ENCODE results near the gene ARHGEF38.

Gene ARHGEF38

GRCh38 chr4:105671301-105671700, 118.9 kb downstream of the ARHGEF38 start:
- no peak overlapping the region for H2BK120ac ChIP-seq (ENCODE audit: low read depth, low read length)
- no peaks in the 10 kb centered on the region for H3K79me1 ChIP-seq (ENCODE audit: low read depth, low read length)
- H2BK12ac ChIP-seq (ENCODE audit: low read length), result no peak overlapping the region
- H3K4me2 ChIP-seq (ENCODE audit: insufficient read depth, low read length, poor library complexity, severe bottlenecking), result no peak overlapping the region
- no peaks in the 10 kb centered on the region for H3K4me1 ChIP-seq (ENCODE audit: control insufficient read depth in 2 of 2, insufficient read depth in 1 of 2, low read depth in 1 of 2, low read length in 2 of 2)
- no peak for DNase-seq (ENCODE audit: low spot score)
- no peak overlapping the region for H3K9ac ChIP-seq (ENCODE audit: low read depth, low read length, poor library complexity)
- no peak overlapping the region for H2AK5ac ChIP-seq (ENCODE audit: low read depth, low read length)
- no peak overlapping the region for H3K18ac ChIP-seq (ENCODE audit: low read length)
- no peak overlapping the region for H2BK5ac ChIP-seq (ENCODE audit: low read length)
- no peaks in the 10 kb centered on the region for H3K9me3 ChIP-seq (replicated peaks in 1 of 2; ENCODE audit: control insufficient read depth in 2 of 2, insufficient read depth in 1 of 2, low read depth in 1 of 2, low read length in 2 of 2)
- H2BK15ac ChIP-seq (ENCODE audit: low read length), result no peak overlapping the region
- H3K4me3 ChIP-seq (ENCODE audit: low read length in 2 of 2), result no peak overlapping the region
- H4K8ac ChIP-seq (ENCODE audit: low read depth, low read length), result no peak overlapping the region
- no CpG with 5 or more reads among the region's 2 CpGs for WGBS, 2 donors (ENCODE audit: extremely low coverage in 2 of 2, insufficient read length in 2 of 2, insufficient replicate concordance in 1 of 2)
- no peak overlapping the region for H3K4ac ChIP-seq (ENCODE audit: low read length)
- H3K14ac ChIP-seq (ENCODE audit: low read length), result no peak overlapping the region
- no peaks in the 10 kb centered on the region for H3K36me3 ChIP-seq (replicated peaks in 1 of 2; ENCODE audit: control insufficient read depth in 2 of 2, insufficient read depth in 2 of 2, low read length in 2 of 2)
- no peak overlapping the region for H2AFZ ChIP-seq (ENCODE audit: low read length)
- no peak overlapping the region for H3K27ac ChIP-seq (replicated peaks; ENCODE audit: low read length)
- H3K23ac ChIP-seq (ENCODE audit: low read depth, low read length, poor library complexity), result no peak overlapping the region
- H4K91ac ChIP-seq (ENCODE audit: low read depth, low read length, poor library complexity), result no peak overlapping the region
- H3K27me3 ChIP-seq (ENCODE audit: control insufficient read depth in 3 of 3, insufficient read depth in 3 of 3, low read depth in 1 of 3, low read length in 3 of 3), result peaks cover 0 to 39% (median 0%) of the 10 kb centered on the region in 3 experiments

GRCh38 chr4:105674011-105674410, 121.6 kb downstream of the ARHGEF38 start:
- Histone ChIP-seq H3K14ac (ENCODE audit: low read length) (no peak overlapping the region), H3K4ac (ENCODE audit: low read length) (no peak overlapping the region), H2BK12ac (ENCODE audit: low read length) (no peak overlapping the region), H3K18ac (ENCODE audit: low read length) (no peak overlapping the region), H2BK120ac (ENCODE audit: low read depth, low read length) (no peak overlapping the region), H3K9me3 (replicated peaks in 1 of 2; ENCODE audit: control insufficient read depth in 2 of 2, insufficient read depth in 1 of 2, low read depth in 1 of 2, low read length in 2 of 2) (no peaks in the 10 kb centered on the region), H3K4me1 (ENCODE audit: control insufficient read depth in 2 of 2, insufficient read depth in 1 of 2, low read depth in 1 of 2, low read length in 2 of 2) (no peaks in the 10 kb centered on the region), H4K91ac (ENCODE audit: low read depth, low read length, poor library complexity) (no peak overlapping the region), H2BK5ac (ENCODE audit: low read length) (no peak overlapping the region), H3K9ac (ENCODE audit: low read depth, low read length, poor library complexity) (no peak overlapping the region), H2BK15ac (ENCODE audit: low read length) (no peak overlapping the region), H3K23ac (ENCODE audit: low read depth, low read length, poor library complexity) (no peak overlapping the region), H2AFZ (ENCODE audit: low read length) (no peak overlapping the region), H4K8ac (ENCODE audit: low read depth, low read length) (no peak overlapping the region), H2AK5ac (ENCODE audit: low read depth, low read length) (no peak overlapping the region), H3K27me3 (ENCODE audit: control insufficient read depth in 3 of 3, insufficient read depth in 3 of 3, low read depth in 1 of 3, low read length in 3 of 3) (peaks cover 0 to 28% (median 0%) of the 10 kb centered on the region in 3 experiments), H3K27ac (replicated peaks; ENCODE audit: low read length) (no peak overlapping the region), H3K4me3 (ENCODE audit: low read length in 2 of 2) (no peak overlapping the region), H3K36me3 (replicated peaks in 1 of 2; ENCODE audit: control insufficient read depth in 2 of 2, insufficient read depth in 2 of 2, low read length in 2 of 2) (no peaks in the 10 kb centered on the region), H3K4me2 (ENCODE audit: insufficient read depth, low read length, poor library complexity, severe bottlenecking) (no peak overlapping the region), H3K79me1 (ENCODE audit: low read depth, low read length) (no peaks in the 10 kb centered on the region)
- WGBS, 2 donors (ENCODE audit: extremely low coverage in 2 of 2, insufficient read length in 2 of 2, insufficient replicate concordance in 1 of 2), result no CpG with 5 or more reads among the region's 1 CpG
- no peak for DNase-seq (ENCODE audit: low spot score)

- Histone ChIP-seq H3K4me3 (ENCODE audit: low read length in 2 of 2) (no peak overlapping the region), H3K4ac (ENCODE audit: low read length) (no peak overlapping the region), H3K79me1 (ENCODE audit: low read depth, low read length) (no peaks in the 10 kb centered on the region), H3K36me3 (replicated peaks in 1 of 2; ENCODE audit: control insufficient read depth in 2 of 2, insufficient read depth in 2 of 2, low read length in 2 of 2) (peaks cover 2 to 14% of the 10 kb centered on the region in 2 donors), H2AFZ (ENCODE audit: low read length) (no peak overlapping the region), H2BK120ac (ENCODE audit: low read depth, low read length) (no peak overlapping the region), H2BK15ac (ENCODE audit: low read length) (no peak overlapping the region), H3K27ac (replicated peaks; ENCODE audit: low read length) (no peak overlapping the region), H3K27me3 (ENCODE audit: control insufficient read depth in 3 of 3, insufficient read depth in 3 of 3, low read depth in 1 of 3, low read length in 3 of 3) (peaks cover 0 to 9% (median 0%) of the 10 kb centered on the region in 3 experiments), H3K18ac (ENCODE audit: low read length) (no peak overlapping the region), H3K4me1 (ENCODE audit: control insufficient read depth in 2 of 2, insufficient read depth in 1 of 2, low read depth in 1 of 2, low read length in 2 of 2) (no peaks in the 10 kb centered on the region), H3K9me3 (replicated peaks in 1 of 2; ENCODE audit: control insufficient read depth in 2 of 2, insufficient read depth in 1 of 2, low read depth in 1 of 2, low read length in 2 of 2) (no peaks in the 10 kb centered on the region), H2BK12ac (ENCODE audit: low read length) (no peak overlapping the region), H3K9ac (ENCODE audit: low read depth, low read length, poor library complexity) (no peak overlapping the region), H3K14ac (ENCODE audit: low read length) (no peak overlapping the region), H3K4me2 (ENCODE audit: insufficient read depth, low read length, poor library complexity, severe bottlenecking) (no peak overlapping the region), H2AK5ac (ENCODE audit: low read depth, low read length) (no peak overlapping the region), H4K91ac (ENCODE audit: low read depth, low read length, poor library complexity) (no peak overlapping the region), H4K8ac (ENCODE audit: low read depth, low read length) (no peak overlapping the region), H2BK5ac (ENCODE audit: low read length) (no peak overlapping the region), H3K23ac (ENCODE audit: low read depth, low read length, poor library complexity) (no peak overlapping the region)
- no peak for DNase-seq (ENCODE audit: low spot score)
- WGBS, 2 donors (ENCODE audit: extremely low coverage in 2 of 2, insufficient read length in 2 of 2, insufficient replicate concordance in 1 of 2), result no CpG with 5 or more reads among the region's 2 CpGs
These were observed 125.3 kb downstream of the ARHGEF38 start for GRCh38 chr4:105677709-105678108.

GRCh38 chr4:105679186-105679585, 126.8 kb downstream of the ARHGEF38 start:
- WGBS, 2 donors (ENCODE audit: extremely low coverage in 2 of 2, insufficient read length in 2 of 2, insufficient replicate concordance in 1 of 2), result no CpG with 5 or more reads among the region's 2 CpGs

More at GRCh38 chr4:105679186-105679585, 126.8 kb downstream of the ARHGEF38 start:
- no peaks in the 10 kb centered on the region for H3K4me1 ChIP-seq (ENCODE audit: control insufficient read depth in 2 of 2, insufficient read depth in 1 of 2, low read depth in 1 of 2, low read length in 2 of 2)
- H3K27ac ChIP-seq (replicated peaks; ENCODE audit: low read length), result no peak overlapping the region
- no peak overlapping the region for H3K18ac ChIP-seq (ENCODE audit: low read length)
- H2AFZ ChIP-seq (ENCODE audit: low read length), result no peak overlapping the region
- no peak overlapping the region for H4K8ac ChIP-seq (ENCODE audit: low read depth, low read length)
- H3K14ac ChIP-seq (ENCODE audit: low read length), result no peak overlapping the region
- no peaks in the 10 kb centered on the region for H3K27me3 ChIP-seq (ENCODE audit: control insufficient read depth in 3 of 3, insufficient read depth in 3 of 3, low read depth in 1 of 3, low read length in 3 of 3)
- H3K79me1 ChIP-seq (ENCODE audit: low read depth, low read length), result no peaks in the 10 kb centered on the region
- H3K9me3 ChIP-seq (replicated peaks in 1 of 2; ENCODE audit: control insufficient read depth in 2 of 2, insufficient read depth in 1 of 2, low read depth in 1 of 2, low read length in 2 of 2), result no peaks in the 10 kb centered on the region
- no peak overlapping the region for H2BK15ac ChIP-seq (ENCODE audit: low read length)
- no peak overlapping the region for H3K23ac ChIP-seq (ENCODE audit: low read depth, low read length, poor library complexity)
- H2BK5ac ChIP-seq (ENCODE audit: low read length), result no peak overlapping the region
- no peak for DNase-seq (ENCODE audit: low spot score)
- no peak overlapping the region for H2BK120ac ChIP-seq (ENCODE audit: low read depth, low read length)
- no peak overlapping the region for H2BK12ac ChIP-seq (ENCODE audit: low read length)
- H3K4me3 ChIP-seq (ENCODE audit: low read length in 2 of 2), result no peak overlapping the region
- peaks cover 4 to 28% of the 10 kb centered on the region in 2 donors for H3K36me3 ChIP-seq (replicated peaks in 1 of 2; ENCODE audit: control insufficient read depth in 2 of 2, insufficient read depth in 2 of 2, low read length in 2 of 2)
- H3K9ac ChIP-seq (ENCODE audit: low read depth, low read length, poor library complexity), result no peak overlapping the region
- no peak overlapping the region for H4K91ac ChIP-seq (ENCODE audit: low read depth, low read length, poor library complexity)
- no peak overlapping the region for H3K4ac ChIP-seq (ENCODE audit: low read length)
- H2AK5ac ChIP-seq (ENCODE audit: low read depth, low read length), result no peak overlapping the region
- H3K4me2 ChIP-seq (ENCODE audit: insufficient read depth, low read length, poor library complexity, severe bottlenecking), result no peak overlapping the region
